Epithelial cell of prostate (primary cell): Measurements from ENCODE around the gene HOXB9.

Experiments used
- DNase-seq: peaks from one replicate; pipeline ENCODE4 v3.0.0-alpha.2; 2011; ENCODE audit warnings: low read depth, low spot score
- H3K27ac ChIP-seq: fragments of 450-650 bp; 2 replicates; pipeline ENCODE4 v1.5.1; 2017; ENCODE audit warnings: mild to moderate bottlenecking

Gene HOXB9

DNA sequence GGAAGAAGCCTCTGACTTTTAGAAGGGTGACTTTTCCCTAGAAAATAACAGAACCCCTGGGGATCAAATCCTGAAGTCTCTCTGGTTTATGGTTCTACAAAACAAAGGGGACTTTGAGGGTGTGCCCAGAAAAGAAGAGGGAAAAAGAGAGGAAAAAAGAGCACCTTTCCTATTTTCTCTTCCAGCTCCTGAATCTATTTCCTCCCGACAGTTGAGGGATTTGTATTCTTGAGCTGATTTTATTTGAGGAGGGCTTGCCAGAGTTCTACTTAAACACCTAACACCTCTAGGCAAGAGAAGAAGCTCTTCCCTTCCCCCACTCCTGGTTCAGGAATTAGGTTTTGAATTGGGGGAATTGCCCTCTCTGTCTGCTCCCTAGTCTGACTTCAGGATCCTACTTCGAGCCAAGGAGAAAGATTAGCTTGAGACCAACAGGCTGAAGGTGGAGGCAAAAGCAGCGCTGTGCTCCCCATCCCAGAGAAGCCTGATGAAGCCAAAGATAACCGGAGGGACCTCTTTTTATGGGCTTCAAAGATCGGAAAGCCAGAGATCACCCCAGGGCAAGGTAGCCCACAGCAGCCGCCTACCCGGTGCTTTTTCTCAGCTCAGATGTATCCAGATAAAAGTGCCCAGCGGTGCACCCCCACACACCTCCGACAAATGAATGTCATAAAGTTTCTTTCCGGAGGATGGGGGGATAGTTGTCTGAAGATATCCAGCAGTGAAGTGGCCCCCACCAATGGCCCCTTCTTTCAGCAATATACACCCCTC, 36.9 kb downstream of the HOXB9 start:
- no peak overlapping the region for H3K27ac ChIP-seq
- no peak for DNase-seq

DNA sequence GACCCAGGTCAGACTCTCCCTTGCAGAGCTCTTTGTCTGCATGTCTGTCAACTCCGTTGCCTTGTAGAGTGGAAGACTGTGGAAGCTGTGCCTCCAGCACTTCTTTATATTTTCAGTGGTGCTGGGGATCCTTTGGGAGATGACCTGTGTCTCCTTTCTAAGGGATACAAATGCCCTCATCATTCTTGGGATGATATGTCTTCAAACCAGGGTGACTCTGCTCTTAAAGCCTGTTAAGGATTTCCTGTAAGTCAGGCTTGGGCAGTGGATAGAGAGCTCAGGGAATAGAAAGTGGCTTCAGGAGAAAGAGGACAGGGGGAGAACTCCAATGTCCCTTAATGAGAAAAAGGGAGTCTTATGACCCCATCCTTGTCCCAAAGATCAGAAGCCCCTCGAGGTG, 37.6 kb downstream of the HOXB9 start:
- DNase-seq, result no peak
- H3K27ac ChIP-seq, result no peak overlapping the region

DNA sequence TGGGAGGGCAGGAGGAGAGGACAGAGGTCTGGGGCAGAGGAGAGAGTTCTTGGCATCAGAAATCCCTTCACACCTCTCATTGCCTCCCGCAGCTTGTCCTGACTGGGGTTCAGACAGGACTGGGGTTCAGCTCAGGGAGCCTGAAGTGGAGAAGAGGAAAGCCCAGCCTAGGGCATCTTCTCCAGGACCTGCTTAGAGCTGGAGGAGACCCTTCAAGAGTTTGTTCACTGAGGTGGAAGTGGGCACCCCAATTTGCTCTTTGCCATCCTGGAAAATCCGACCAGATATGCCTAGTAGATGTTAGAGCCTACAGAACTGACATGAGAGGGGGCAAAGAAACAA, 38.1 kb downstream of the HOXB9 start:
- H3K27ac ChIP-seq, result no peak overlapping the region
- DNase-seq, result no peak

DNA sequence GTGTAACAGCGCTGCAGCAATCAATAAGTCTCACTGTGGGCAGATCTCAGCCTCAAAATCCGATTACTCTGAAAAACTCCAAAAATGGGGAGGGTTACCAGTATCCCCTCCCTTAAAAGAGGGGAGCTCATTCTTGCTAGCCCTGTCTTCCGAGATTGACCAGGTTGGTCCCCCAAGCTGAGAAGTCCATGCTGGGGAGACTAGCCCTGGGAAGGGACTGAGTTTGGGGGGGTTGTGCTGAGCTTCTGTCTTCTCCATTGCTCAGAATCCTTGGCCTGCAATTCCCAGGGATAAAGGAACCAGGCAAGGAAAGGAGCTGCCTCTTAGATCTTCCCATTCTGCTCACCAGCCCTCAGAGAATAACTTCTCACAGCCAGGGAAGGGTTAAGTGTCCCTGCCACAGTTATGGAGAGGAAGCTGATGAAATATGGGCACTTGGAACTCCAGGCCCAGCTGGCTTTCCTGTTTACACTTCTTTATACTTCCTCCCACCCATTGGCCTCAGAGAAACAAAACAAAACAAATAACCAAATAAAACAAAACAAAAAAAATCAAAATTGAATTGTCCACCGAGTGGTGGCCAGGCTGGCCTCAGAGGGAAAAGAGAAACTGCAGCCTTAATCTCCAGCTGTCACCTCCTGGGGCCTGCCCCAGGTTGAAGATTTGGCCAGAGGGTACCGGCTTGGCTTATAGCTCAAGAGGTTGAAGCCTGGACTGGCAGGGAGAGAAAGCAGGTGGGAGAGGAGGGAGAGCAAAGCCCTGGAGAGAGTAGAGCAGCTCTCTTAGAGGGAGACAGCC, 38.7 kb downstream of the HOXB9 start:
- H3K27ac ChIP-seq, result no peak overlapping the region
- no peak for DNase-seq

DNA sequence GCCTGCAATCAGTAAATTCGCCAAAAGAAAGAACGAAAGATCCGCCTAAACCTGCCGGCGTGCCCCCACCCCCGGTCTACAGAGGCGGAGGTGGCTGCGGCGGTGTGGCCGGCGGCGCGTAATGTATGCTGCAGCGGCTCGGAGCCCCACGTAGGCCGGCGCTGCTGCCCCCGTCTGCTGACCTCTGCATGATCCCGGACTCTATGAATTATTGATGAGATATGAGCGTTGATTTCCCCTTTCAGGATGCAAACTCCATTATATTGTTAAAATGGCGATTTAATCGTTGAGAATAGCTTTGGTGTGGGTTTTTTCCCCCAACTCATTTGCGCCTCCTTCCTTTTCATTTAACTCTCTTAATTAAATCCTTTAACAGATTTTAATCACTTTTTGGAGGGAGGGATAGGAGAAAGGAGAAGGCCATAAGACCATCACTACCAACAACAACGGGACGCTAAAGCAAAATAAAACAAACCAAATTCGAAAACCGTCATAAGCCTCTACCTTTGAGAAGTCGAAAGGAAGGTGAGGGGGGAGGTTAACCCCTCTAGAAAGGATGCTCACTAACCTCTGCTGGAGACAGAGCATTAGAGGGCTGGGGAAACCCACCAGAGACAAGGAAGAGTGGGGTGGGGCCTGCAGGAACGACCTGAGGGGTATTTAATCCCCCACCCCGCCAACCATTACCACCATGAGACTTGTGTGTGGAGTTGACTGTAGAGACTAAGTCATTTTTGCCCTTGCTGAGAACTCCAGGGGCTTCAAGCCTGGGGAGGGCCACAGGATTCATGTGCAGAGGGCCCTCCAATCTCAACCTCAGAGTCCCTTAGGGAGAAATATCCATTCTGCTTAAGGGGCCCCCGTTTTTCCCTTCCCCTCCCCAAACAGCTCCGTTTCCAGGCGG, 39.6 kb downstream of the HOXB9 start:
- H3K27ac ChIP-seq, result no peak overlapping the region
- no peak for DNase-seq

DNA sequence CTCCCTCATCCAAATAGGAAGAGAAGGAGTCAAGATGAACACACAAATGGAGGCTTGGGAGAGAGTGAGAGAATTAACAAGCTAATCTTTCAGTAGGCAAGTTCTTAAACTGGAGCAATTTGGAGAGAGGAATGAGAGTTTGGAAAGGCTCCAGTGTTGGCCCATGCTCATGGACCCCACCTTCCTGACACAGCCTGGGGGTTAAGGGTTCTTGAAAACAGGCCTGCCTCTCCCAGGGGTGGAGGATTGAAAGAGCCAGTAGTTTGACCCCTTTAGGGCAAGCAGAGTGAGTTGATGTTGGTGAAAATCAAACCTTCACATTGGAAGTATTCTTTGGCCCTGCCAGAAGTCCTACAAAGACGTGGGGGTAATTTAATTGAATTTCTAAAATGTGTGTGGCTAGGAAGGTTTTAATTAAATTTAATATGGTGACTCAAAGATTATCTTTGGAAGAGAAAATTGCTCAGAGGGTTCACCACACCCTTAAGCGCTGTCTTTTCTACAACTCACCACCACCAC, 41.9 kb downstream of the HOXB9 start:
- no peak overlapping the region for H3K27ac ChIP-seq
- DNase-seq, result no peak

DNA sequence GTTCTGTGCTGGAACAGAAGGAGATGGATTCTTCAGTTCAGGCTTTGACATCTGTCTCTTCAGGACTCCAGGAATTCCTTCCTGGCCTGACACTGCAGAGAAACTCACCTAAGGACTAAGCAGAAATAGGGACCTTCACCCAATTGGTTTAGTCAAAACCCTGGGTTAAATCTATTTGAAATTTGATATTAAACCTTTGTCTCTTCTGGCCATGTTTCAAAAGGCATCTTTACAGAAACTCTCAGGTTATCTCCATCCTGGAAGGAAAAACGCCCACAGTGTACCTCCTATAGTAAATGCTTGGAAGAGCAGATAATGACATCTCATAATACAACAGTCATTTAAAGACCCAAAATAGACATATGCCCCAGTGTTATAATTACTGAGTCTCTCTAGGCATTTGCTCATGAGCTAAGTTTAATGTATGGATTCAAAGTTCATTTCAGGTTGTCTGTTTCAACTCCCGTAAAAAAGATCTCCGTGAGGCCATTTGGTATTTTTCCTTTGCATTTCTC, 42.4 kb downstream of the HOXB9 start:
- no peak overlapping the region for H3K27ac ChIP-seq
- DNase-seq, result no peak

DNA sequence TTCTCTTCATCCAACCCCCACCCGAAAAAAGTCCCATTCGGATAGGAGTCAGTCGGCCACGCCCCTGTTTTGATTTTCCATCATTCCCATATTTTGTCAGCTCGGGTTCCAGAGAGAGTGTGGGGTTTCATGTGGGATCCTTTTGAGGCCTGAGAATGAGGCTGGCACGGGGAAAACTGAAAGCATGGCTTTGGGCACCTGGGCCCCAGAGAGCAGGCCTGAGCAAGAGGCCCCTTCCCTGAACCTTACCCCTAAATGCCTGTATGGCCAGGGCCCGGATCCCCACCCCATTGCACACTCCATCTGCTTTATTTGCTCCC, 43.4 kb downstream of the HOXB9 start:
- no peak for DNase-seq
- H3K27ac ChIP-seq, result no peak overlapping the region

DNA sequence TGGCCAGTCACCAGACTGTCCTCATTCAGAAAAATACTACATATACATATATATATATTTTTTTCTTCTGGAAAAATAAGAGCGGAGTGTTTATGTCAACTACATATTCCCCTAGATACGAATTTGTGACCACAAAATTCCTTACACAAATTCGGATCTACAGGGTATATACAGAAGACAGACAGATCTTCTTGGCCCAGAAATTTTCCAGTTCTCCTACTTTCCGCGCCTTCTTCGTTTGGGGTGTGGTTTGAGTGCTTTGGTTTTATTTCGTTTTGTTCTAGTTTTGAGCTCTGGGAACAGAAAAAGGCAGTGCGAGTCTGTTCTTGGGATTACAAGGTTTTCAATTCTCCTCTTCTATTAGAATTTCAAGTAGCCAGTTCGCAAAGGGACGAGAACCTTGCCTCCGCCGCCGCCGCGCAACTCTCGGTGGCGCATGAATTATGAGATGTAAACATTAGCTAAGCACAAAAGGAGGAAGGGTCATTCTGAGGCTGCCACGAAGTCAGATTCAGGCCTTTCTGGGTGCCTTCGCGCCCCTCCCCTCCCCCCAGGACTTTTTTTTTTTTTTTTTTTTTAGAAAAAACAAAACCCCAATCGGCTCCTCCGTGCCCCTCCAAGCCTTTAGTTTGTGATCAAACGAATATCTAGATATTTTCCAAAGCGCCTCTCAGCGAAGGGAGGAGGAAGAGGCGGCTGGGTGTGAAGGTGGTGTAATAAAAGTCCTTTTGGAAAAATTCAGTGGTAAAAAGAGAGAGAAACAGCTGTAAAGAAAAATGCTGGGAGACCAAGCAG, 46.2 kb downstream of the HOXB9 start:
- H3K27ac ChIP-seq, result no peak overlapping the region

DNA sequence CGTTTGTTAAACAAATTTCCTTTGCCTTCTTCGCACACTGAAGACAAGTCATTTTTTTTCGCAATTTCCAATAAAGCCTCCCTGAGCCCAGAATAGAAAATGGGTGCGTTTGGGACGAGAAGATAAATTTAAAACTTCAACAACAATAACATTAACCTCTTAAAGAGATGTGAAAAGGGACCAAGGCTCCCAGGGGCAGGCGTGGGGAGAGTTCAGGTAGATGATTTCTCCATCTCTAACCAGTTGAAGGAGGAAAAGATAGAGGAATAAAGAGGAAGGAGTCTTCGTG, 46.7 kb downstream of the HOXB9 start:
- no peak overlapping the region for H3K27ac ChIP-seq
- no peak for DNase-seq

More for the DNA sequence above, 46.2 kb downstream of the HOXB9 start:
- DNase-seq, result no peak

DNA sequence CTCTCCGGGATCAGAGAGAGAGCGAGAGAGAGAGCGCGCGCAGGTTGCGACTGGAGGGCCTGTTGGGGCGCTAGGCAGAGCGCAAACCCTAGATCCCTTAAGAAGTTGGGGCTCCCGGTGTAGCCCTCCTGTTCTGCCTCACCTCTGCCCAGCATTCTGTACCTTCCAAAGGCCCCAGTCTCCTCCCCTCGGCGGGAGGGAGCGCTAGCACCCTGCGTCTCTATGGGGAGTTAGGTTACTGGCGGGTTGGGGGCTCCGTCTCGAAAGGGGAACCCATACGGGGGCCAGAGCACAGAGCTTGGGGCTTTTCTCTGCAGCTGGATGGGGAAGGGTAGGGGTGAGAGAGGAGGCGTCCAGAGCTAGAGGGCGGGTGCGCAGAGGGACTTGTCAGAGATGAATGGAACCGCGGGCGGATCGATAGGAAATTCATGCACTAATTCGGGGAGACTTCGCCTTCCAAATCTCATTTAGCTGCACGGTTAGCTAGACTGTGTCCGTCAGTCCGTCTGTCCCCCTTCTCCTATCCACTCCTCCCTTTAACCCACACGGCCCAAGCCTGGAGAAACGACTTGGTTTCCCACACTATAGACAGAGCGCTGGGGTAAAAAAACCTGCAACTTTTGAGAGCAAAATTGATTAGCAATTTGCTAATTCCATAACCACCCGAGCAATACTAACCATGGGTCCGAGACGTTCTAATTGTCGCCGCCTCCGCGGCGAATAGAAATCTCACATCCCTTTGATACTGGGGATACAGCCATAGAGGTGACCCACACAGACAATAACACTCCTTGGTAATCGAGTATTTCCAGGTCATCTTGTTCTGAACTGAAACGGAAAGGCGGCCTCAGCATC, 47.3 kb downstream of the HOXB9 start:
- no peak overlapping the region for H3K27ac ChIP-seq
- DNase-seq, result no peak

DNA sequence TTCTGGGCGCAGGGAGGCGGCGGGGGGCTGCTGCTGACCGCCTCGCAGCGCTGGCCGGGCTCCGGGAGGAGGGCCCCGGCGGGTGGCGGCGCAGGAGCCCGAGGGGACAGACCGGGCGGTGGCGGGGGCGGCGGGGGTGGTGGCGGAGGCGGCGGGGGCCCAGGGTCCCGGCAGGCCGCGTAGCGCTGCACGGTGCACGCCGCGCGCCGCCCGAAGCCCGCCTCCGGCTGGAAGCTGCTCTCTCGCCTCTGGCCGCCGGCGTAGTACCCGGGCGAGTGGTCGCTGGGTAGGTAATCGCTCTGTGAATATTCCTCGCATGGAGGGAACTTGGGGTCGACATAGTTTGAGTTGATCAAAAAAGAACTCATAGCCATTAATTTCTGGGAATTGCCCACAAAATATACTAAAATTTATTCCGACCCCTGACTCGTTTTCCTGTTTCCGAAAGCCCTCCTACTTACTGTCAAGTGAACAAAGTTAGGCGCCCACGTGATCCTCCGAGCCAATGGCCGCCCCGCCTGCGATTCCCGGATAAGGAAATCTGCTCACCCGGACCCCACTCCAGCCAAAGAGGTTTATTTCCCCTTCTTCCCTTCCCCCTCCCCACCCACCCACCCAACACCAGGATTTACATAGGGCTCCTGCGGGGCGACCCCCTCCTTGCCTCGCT, 48.1 kb downstream of the HOXB9 start, which contains the start of gene HOXB4:
Gene HOXB4 (minus strand): TSS at position 405 of the 670 bp plus-strand sequence. CDS start 31 bp downstream, at position 374.
- DNase-seq, result no peak
- H3K27ac ChIP-seq, result no peak within 1 kb of the TSS

DNA sequence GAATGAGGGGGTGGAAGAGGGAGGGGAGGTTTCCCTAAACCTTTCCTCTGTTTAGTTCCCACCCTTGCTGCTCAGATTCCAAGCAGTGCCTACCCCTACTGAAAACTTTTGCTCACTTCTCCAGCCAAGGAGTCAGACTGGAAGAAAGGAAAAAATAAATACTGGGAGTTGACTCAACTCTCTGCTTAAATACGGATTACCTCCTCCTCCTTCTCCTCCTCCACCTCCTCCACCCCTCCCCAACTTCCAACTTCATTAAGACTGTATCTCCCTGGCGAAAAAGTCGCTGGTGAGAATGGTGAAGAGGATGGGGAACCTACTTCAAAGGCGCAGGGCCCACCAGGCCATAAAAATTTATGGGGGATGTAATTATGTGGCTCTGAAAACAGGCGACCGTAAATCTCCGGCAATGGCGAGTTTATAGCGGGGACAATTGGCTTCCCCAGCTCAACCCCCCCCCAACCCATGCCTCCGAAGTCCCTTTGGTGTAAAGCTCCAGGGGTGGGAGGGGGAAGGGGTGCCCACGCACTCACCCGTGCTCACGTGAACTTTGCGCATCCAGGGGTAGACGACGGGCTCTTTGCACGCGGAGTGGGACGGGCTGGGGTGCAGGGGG, 48.7 kb downstream of the HOXB9 start:
- H3K27ac ChIP-seq, result no peak overlapping the region

DNA sequence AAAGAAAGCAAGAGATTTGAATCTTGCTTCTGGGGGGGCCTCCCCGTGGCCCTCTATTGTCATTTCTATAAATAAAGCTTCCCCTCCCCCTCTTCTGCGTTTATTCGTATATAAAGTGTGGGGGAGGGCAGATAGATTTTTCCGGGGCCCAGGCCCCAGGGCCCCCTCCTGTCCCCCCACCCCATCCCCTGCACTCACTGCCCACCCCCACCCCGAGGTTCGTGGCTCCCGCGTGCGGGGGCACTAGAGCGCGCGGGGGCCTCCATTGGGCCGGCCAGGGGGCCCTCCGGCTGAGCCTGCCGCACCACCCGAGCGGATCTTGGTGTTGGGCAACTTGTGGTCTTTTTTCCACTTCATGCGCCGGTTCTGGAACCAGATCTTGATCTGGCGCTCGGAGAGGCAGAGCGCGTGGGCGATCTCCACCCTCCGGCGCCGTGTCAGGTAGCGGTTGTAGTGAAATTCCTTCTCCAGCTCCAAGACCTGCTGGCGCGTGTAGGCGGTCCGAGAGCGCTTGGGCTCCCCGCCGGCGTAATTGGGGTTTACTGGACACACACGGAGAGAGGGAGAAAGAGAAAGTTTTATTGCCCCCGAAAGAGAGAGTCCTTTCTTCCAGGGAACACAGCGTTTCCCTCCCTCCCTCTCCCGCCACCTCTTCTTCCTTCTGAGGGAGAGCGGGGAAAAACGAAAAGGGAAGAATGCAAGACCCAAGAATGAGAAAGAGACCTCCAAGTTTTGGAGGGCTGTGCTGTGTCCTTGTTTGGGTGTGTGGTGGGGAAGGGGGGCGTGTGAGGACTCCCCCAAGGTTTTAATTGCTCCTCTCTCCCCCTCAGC, 49.5 kb downstream of the HOXB9 start:
- H3K27ac ChIP-seq, result no peak overlapping the region
- DNase-seq, result no peak

More for the DNA sequence above, 48.7 kb downstream of the HOXB9 start:
- no peak for DNase-seq

DNA sequence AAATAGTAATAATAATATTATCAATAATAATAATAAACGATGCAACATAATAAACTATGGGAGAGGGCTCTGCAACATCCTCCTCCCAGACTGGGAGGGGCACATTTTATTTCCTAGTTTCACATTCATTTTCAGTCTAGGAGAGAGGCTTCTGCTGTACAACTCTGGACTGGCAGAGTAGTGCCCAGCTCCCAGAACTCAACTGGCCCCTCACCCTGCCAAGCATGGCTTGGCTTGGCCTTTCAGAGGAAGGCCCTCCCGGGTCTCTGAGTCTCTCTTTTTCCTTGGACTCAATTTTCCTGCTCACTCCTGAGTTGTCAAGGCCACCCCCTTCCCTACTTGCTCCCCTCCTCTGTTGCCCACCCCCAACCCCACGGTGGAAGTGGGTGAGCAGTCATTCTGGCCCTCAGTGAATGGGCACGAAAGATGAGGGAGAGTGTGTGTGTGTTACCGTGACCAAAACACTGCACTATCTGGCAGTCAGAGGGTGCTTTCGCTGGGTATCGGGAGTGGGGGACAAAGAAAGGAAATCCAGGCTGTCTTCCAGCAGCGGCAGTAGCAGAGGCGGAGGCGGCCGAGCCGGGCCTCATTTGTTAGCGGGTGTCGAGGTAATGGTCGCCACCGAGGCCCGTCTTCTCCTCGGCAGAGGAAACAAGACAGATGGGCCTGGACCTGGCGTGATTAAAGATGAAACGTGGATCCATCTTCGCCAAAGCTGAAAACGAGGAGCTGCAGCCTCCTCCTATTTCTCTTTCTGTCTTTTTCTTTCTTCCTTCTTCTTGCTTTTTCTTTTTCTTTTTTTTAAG, 50.3 kb downstream of the HOXB9 start:
- no peak overlapping the region for H3K27ac ChIP-seq

DNA sequence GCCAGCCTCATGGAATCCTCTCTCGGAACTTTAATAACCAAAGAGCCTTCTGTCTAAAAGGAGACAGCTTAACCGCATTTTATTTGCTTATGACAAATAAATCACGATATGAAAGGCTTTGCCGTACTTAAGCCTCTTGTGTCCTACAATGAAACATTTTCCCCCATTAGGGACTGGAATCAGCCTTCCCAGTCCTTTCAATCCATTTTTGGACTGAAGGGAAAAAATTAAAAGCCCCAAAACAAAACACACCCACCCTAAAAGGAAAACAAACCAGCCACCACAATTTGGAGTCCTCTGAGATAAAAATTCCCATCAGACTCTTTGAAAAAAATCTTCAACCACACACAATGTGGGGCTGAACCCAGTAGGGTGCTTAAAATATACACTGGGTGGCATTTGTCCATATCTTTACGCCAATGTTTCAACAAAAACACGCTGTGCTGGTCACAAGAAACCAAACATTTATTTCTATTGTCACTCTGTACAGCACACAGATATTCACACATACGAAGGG, 51.0 kb downstream of the HOXB9 start:
- H3K27ac ChIP-seq, result no peak overlapping the region
- DNase-seq, result no peak

More for the DNA sequence above, 50.3 kb downstream of the HOXB9 start:
- DNase-seq, result no peak
